ENCODE measurements around the gene GNRHR. TPM values are rescaled to one million over a fixed set of nuclear protein-coding genes. Genes with fewer than 3 reads are reported as not detected.

The GNRHR gene
- total RNA-seq, 2 donors from 2014 or later, result not detected

- peak within 1 kb of the TSS; percentile 67 for H3K27ac ChIP-seq (ENCODE audit: low read depth, low read length)
- WGBS, 2 experiments (ENCODE audit: insufficient coverage in 1 of 2, insufficient read length in 1 of 2), result 0% methylated on average over 6 to 57 of the region's 57 CpGs
- H3K9ac ChIP-seq (ENCODE audit: extremely low read depth, low read length, poor library complexity, severe bottlenecking), result peak within 1 kb of the TSS; percentile 86
- peak; percentile 98 for DNase-seq
- H3K9me3 ChIP-seq (ENCODE audit: control insufficient read depth, low read length), result peaks cover under 1% of the 10 kb centered on the region
- TF ChIP-seq CTCF (conservative IDR thresholded peaks at IDR 0.05), result peak; percentile 70
- H3K36me3 Mint-ChIP-seq (ENCODE audit: low read depth), result peaks cover 14% of the 10 kb centered on the region
- peak within 1 kb of the TSS; percentile 88 for H3K4me3 Mint-ChIP-seq
- H3K27ac Mint-ChIP-seq, result peak within 1 kb of the TSS; percentile 88
- H3K27me3 Mint-ChIP-seq (ENCODE audit: insufficient read depth), result no peaks in the 10 kb centered on the region
- H3K4me3 ChIP-seq (ENCODE audit: low read length), result peak within 1 kb of the TSS; percentile 95
- H3K9me3 Mint-ChIP-seq, result no peaks in the 10 kb centered on the region
- peaks cover 11% of the 10 kb centered on the region for H3K4me1 Mint-ChIP-seq
- no peaks in the 10 kb centered on the region for H3K27me3 ChIP-seq (ENCODE audit: control insufficient read depth, insufficient read depth, low read length, poor library complexity, severe bottlenecking)
- peaks cover 5% of the 10 kb centered on the region for H3K4me1 ChIP-seq (ENCODE audit: control insufficient read depth, insufficient read depth, low read length)
- H3K36me3 ChIP-seq (ENCODE audit: control insufficient read depth, insufficient read depth, low read length), result peaks cover 7% of the 10 kb centered on the region
Measured at GRCh38 chr4:67700738-67701516, 53.3 kb downstream of the GNRHR start, which contains the start of gene UBA6. Gene UBA6 (minus strand): TSS chr4:67701155. CDS start chr4:67701119, 36 bp downstream.

GRCh38 chr4:67700116-67700737 is 54.0 kb downstream of the GNRHR start:
- Mint-ChIP-seq H3K9me3 (no peaks in the 10 kb centered on the region), H3K27me3 (ENCODE audit: insufficient read depth) (no peaks in the 10 kb centered on the region), H3K4me3 (peak overlapping the region; percentile 88), H3K4me1 (peaks cover 11% of the 10 kb centered on the region), H3K36me3 (ENCODE audit: low read depth) (peaks cover 15% of the 10 kb centered on the region), H3K27ac (peak overlapping the region; percentile 88)
- WGBS, 2 experiments (ENCODE audit: insufficient coverage in 1 of 2, insufficient read length in 1 of 2), result 28 to 40% methylated on average over 3 to 11 of the region's 11 CpGs
- DNase-seq, result no peak
- peaks cover 13% of the 10 kb centered on the region for H3K36me3 ChIP-seq (ENCODE audit: control insufficient read depth, insufficient read depth, low read length)
- peaks cover 5% of the 10 kb centered on the region for H3K4me1 ChIP-seq (ENCODE audit: control insufficient read depth, insufficient read depth, low read length)
- no peaks in the 10 kb centered on the region for H3K27me3 ChIP-seq (ENCODE audit: control insufficient read depth, insufficient read depth, low read length, poor library complexity, severe bottlenecking)
- peak overlapping the region; percentile 67 for H3K27ac ChIP-seq (ENCODE audit: low read depth, low read length)
- H3K4me3 ChIP-seq (ENCODE audit: low read length), result peak overlapping the region; percentile 95
- peak overlapping the region; percentile 86 for H3K9ac ChIP-seq (ENCODE audit: extremely low read depth, low read length, poor library complexity, severe bottlenecking)
- TF ChIP-seq CTCF (conservative IDR thresholded peaks at IDR 0.05), result no peak
- H3K9me3 ChIP-seq (ENCODE audit: control insufficient read depth, low read length), result no peaks in the 10 kb centered on the region

GRCh38 chr4:67699603-67700002 is 54.6 kb downstream of the GNRHR start:
- H3K4me3 Mint-ChIP-seq, result peak overlapping the region; percentile 88
- no peak overlapping the region for H3K27ac ChIP-seq (ENCODE audit: low read depth, low read length)

More at GRCh38 chr4:67699603-67700002, 54.6 kb downstream of the GNRHR start:
- H3K9ac ChIP-seq (ENCODE audit: extremely low read depth, low read length, poor library complexity, severe bottlenecking), result peak overlapping the region; percentile 86
- Mint-ChIP-seq H3K9me3 (no peaks in the 10 kb centered on the region), H3K36me3 (ENCODE audit: low read depth) (peaks cover 14% of the 10 kb centered on the region), H3K27me3 (ENCODE audit: insufficient read depth) (no peaks in the 10 kb centered on the region), H3K27ac (peak overlapping the region; percentile 88), H3K4me1 (peaks cover 11% of the 10 kb centered on the region)
- peak overlapping the region; percentile 95 for H3K4me3 ChIP-seq (ENCODE audit: low read length)
- TF ChIP-seq CTCF (conservative IDR thresholded peaks at IDR 0.05), result no peak
- no peaks in the 10 kb centered on the region for H3K27me3 ChIP-seq (ENCODE audit: control insufficient read depth, insufficient read depth, low read length, poor library complexity, severe bottlenecking)
- H3K9me3 ChIP-seq (ENCODE audit: control insufficient read depth, low read length), result no peaks in the 10 kb centered on the region
- WGBS, 2 experiments (ENCODE audit: insufficient coverage in 1 of 2, insufficient read length in 1 of 2), result 91 to 93% methylated on average over 14 to 18 of the region's 18 CpGs
- H3K4me1 ChIP-seq (ENCODE audit: control insufficient read depth, insufficient read depth, low read length), result peaks cover 5% of the 10 kb centered on the region
- H3K36me3 ChIP-seq (ENCODE audit: control insufficient read depth, insufficient read depth, low read length), result peaks cover 14% of the 10 kb centered on the region
- no peak for DNase-seq

Data from endodermal cell (in vitro differentiated cells).